ENCODE results near the gene SAFB2. TPM values are rescaled to one million over a fixed set of nuclear protein-coding genes. Genes with fewer than 3 reads are reported as not detected.

Gene SAFB2
- total and polyA plus RNA-seq, 2 donors from 2014 or later: 67.1 to 113 TPM

- DNase-seq (no peak), FAIRE-seq (no peak)
- intact Hi-C loops (cut with DNase I): no loop called here
- peaks cover 9 to 44% (median 38%) of the 10 kb centered on the region in 3 donors for H3K36me3 ChIP-seq (ENCODE audit: control insufficient read depth in 2 of 3, insufficient read depth in 3 of 3, low read length in 3 of 3)
- no peak overlapping the region for H3K27ac ChIP-seq (ENCODE audit: low read depth in 2 of 2, low read length in 2 of 2)
- no peak overlapping the region for H3K4me3 ChIP-seq (ENCODE audit: low read length in 3 of 3)
- H3K27me3 ChIP-seq (ENCODE audit: control insufficient read depth, insufficient read depth, low read length): no peaks in the 10 kb centered on the region
- no peak overlapping the region for H3K9ac ChIP-seq (ENCODE audit: low read length in 3 of 3)
- H3K4me1 ChIP-seq (ENCODE audit: control insufficient read depth in 2 of 3, insufficient read depth in 2 of 3, low read depth in 1 of 3, low read length in 3 of 3): peaks cover 0 to 5% (median 0%) of the 10 kb centered on the region in 3 donors
- no peaks in the 10 kb centered on the region for H3K9me3 ChIP-seq (ENCODE audit: control insufficient read depth in 2 of 3, insufficient read depth in 1 of 3, low read length in 3 of 3)
- TF ChIP-seq CTCF (IDR thresholded peaks at IDR 0.05; ENCODE audit: borderline replicate concordance, extremely low read depth, insufficient read depth): no peak
Observed at GRCh38 chr19:5642204-5642603, 19.6 kb upstream of the SAFB2 start.

GRCh38 chr19:5641171-5641570 is 18.6 kb upstream of the SAFB2 start:
- Histone ChIP-seq H3K27ac (ENCODE audit: low read depth in 2 of 2, low read length in 2 of 2) (no peak overlapping the region), H3K4me3 (ENCODE audit: low read length in 3 of 3) (no peak overlapping the region), H3K4me1 (ENCODE audit: control insufficient read depth in 2 of 3, insufficient read depth in 2 of 3, low read depth in 1 of 3, low read length in 3 of 3) (peaks cover 0 to 5% (median 0%) of the 10 kb centered on the region in 3 donors), H3K9ac (ENCODE audit: low read length in 3 of 3) (no peak overlapping the region), H3K27me3 (ENCODE audit: control insufficient read depth, insufficient read depth, low read length) (no peaks in the 10 kb centered on the region), H3K9me3 (ENCODE audit: control insufficient read depth in 2 of 3, insufficient read depth in 1 of 3, low read length in 3 of 3) (no peaks in the 10 kb centered on the region), H3K36me3 (ENCODE audit: control insufficient read depth in 2 of 3, insufficient read depth in 3 of 3, low read length in 3 of 3) (peaks cover 7 to 33% (median 28%) of the 10 kb centered on the region in 3 donors)
- FAIRE-seq: no peak
- no peak for TF ChIP-seq CTCF (IDR thresholded peaks at IDR 0.05; ENCODE audit: borderline replicate concordance, extremely low read depth, insufficient read depth)
- intact Hi-C loops (cut with DNase I): no loop called here
- no peak for DNase-seq

- peaks cover 0 to 5% (median 2%) of the 10 kb centered on the region in 3 donors for H3K4me1 ChIP-seq (ENCODE audit: control insufficient read depth in 2 of 3, insufficient read depth in 2 of 3, low read depth in 1 of 3, low read length in 3 of 3)
- no peak overlapping the region for H3K4me3 ChIP-seq (ENCODE audit: low read length in 3 of 3)
- intact Hi-C loops (cut with DNase I): no loop called here
- no peaks in the 10 kb centered on the region for H3K27me3 ChIP-seq (ENCODE audit: control insufficient read depth, insufficient read depth, low read length)
- FAIRE-seq (no peak), DNase-seq (no peak)
- H3K9ac ChIP-seq (ENCODE audit: low read length in 3 of 3): no peak overlapping the region
- H3K9me3 ChIP-seq (ENCODE audit: control insufficient read depth in 2 of 3, insufficient read depth in 1 of 3, low read length in 3 of 3): no peaks in the 10 kb centered on the region
- peaks cover 4 to 16% (median 10%) of the 10 kb centered on the region in 3 donors for H3K36me3 ChIP-seq (ENCODE audit: control insufficient read depth in 2 of 3, insufficient read depth in 3 of 3, low read length in 3 of 3)
- H3K27ac ChIP-seq (ENCODE audit: low read depth in 2 of 2, low read length in 2 of 2): no peak overlapping the region
- no peak for TF ChIP-seq CTCF (IDR thresholded peaks at IDR 0.05; ENCODE audit: borderline replicate concordance, extremely low read depth, insufficient read depth)
Observed at GRCh38 chr19:5637971-5638370, 15.4 kb upstream of the SAFB2 start.

- FAIRE-seq: no peak
- no peak for TF ChIP-seq CTCF (IDR thresholded peaks at IDR 0.05; ENCODE audit: borderline replicate concordance, extremely low read depth, insufficient read depth)
- DNase-seq: no peak
- Histone ChIP-seq H3K4me1 (ENCODE audit: control insufficient read depth in 2 of 3, insufficient read depth in 2 of 3, low read depth in 1 of 3, low read length in 3 of 3) (peaks cover 0 to 21% (median 18%) of the 10 kb centered on the region in 3 donors), H3K9me3 (ENCODE audit: control insufficient read depth in 2 of 3, insufficient read depth in 1 of 3, low read length in 3 of 3) (no peaks in the 10 kb centered on the region), H3K27me3 (ENCODE audit: control insufficient read depth, insufficient read depth, low read length) (no peaks in the 10 kb centered on the region), H3K27ac (ENCODE audit: low read depth in 2 of 2, low read length in 2 of 2) (no peak overlapping the region), H3K9ac (ENCODE audit: low read length in 3 of 3) (no peak overlapping the region), H3K36me3 (ENCODE audit: control insufficient read depth in 2 of 3, insufficient read depth in 3 of 3, low read length in 3 of 3) (peaks cover 0 to 5% (median 0%) of the 10 kb centered on the region in 3 donors), H3K4me3 (ENCODE audit: low read length in 3 of 3) (no peak overlapping the region)
- intact Hi-C loops (cut with DNase I): no loop called here
Observed at GRCh38 chr19:5635427-5635826, 12.9 kb upstream of the SAFB2 start.

Measured in kidney (tissue), 14 donors.